Fibroblast of gingiva (primary cell): ENCODE data around the gene SQOR.

Experiments used
- DNase-seq: peaks from one replicate; pipeline ENCODE4 v3.0.0-alpha.2; 2011; ENCODE audit warnings: low read depth

Gene SQOR

GRCh38 chr15:45634432-45635190, at the start of gene SQOR:
Gene SQOR, plus strand, starts transcription at chr15:45635029. Its CDS starts 23,895 bp downstream, at chr15:45658924.
- peak; percentile 88 for DNase-seq

- DNase-seq = no peak
Measured at GRCh38 chr15:45585069-45585791, 49.6 kb upstream of the SQOR start.

DNA sequence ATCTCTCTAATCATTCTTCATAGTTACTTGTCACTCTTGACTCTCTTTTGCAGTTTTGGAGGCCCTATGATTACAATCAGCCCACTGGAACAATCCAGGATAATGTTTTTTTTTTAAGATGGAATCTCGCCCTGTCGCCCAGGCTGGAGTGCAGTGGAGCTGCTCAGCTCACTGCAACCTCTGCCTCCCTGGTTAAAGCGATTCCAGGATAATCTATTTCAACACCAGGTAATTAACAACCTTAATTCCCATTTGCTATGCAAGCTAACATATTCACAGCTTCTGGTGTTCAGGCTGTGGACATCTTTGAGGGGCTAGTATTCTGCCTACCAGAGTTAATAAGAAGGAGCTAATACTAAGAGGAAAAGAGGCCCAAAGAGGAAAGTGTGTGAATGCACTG, 48.7 kb upstream of the SQOR start:
- DNase-seq = no peak

DNA sequence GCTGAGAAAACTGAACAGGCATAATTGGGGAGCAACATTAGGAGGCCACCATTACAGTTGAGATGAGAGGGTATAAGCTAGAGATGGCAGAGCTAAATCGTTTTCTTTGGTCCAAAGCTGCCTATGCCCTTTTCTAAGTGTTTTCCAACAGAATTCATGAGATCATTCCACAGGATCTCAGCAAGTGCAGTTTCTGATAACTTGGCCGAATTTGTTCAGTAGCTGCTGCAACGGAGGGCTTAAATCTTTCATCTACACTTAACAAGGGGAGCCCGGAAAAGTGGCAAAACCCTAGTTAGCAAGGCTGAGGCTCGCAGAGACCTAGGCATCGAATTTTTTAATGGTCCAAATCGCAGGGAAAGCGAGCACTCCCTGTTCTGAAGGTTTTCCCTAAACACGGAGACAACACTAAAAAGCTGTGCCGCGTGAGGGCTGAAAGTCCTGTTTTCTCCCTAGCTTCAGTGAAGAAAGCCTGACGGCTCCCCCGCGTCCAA, 48.2 kb upstream of the SQOR start:
- no peak for DNase-seq

DNA sequence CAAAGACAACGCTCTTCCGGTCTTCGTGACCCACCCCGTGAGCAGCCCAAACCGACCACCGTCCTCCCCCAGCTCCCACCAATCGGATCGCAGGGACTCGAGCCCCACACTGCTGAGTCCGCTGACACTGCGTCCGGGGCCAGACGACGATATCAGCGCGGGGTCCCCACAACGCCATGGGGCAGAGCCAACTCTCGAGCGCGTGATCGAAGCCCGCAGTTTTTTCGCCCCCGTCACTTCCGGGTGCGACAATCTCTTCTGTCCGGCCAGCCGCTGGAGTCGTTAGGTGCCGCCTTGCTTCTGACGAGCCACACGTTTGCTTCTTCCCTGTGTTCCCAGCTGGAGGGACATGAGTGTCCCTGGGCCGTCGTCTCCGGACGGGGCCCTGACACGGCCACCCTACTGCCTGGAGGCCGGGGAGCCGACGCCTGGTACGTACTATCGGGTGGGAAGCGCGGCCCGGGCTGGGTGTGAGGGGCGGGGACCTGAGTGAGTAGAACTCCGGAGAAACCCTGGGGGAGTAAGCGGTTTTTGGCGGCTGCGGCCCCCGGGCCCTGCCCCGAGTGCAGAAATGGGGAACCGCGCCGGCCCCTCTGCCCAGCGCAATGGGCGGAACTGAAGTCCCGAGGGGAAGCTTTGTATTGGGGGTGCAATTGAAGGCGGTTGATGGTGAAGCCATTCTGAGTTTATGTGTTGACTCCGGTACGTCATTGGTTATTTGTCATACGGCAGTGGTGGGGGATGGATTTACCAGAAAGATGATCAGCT, 47.5 kb upstream of the SQOR start, which contains the start of gene BLOC1S6:
Gene BLOC1S6, plus strand, starts transcription at position 285 of the 768 bp plus-strand sequence. Its CDS starts 65 bp downstream, at position 350.
- DNase-seq = peak; percentile 90

GRCh38 chr15:45587863-45588170, 47.0 kb upstream of the SQOR start:
- DNase-seq = no peak

GRCh38 chr15:45588219-45588875, 46.5 kb upstream of the SQOR start:
- DNase-seq = no peak

DNA sequence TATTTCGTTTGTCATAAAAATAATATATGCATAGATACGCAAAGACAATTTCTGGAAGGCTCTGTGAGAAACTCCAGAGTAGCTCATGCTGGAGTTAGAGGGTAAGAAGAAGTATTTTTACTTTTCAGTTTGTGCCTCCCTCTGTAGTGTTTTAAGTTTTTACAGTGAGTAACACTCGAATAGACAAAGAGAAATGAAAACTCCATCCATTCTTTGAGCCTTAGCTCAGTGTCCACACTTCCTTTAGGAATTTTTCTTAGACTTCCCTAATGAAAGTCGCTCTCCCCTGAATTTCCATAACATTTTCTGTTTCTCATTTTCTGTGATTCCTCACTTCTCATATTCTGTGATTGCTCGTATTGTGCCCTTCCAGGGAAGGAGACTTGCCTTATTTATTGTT, 45.6 kb upstream of the SQOR start:
- DNase-seq = no peak

- DNase-seq = no peak
Measured at GRCh38 chr15:45594319-45594718, 40.5 kb upstream of the SQOR start.

- DNase-seq = no peak
Measured at GRCh38 chr15:45594835-45595530, 39.8 kb upstream of the SQOR start.

DNA sequence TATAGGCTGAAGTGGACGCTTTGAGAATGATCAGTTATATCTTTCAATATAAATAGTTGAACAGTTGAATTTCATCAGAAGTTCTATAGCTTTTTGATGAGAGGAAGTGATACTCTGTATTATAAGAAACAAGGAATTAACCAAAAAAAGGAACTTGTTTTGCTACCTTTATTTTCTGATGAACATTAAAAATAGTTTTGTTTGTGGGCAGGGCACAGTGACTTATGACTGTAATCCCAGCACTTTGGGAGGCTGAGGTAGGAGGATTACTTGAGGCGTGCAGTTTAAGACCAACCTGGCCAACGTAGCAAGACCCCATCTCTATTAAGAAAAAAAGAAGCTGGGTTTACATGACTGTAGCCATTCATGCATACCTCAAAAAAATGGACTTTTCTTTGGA, 30.9 kb upstream of the SQOR start:
- DNase-seq = no peak

DNA sequence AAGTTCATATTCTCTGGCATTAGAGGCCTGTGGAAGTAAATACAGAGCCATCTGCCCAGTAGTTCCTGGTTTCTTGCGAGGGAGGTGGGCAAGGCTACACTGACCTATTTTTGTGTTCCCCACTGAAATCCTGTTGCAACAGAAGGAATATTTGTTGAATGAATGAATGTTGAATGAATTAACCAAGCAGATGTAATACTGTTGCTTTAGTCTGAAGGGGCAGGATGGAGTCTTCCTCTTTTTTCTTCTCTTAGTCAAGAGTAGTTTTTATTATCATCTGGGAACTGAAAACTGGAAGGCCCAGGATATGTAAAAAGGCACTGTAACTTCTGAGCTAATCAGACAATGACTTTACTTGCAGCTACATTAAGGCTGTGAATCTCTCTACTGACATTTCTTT, 30.5 kb upstream of the SQOR start:
- DNase-seq = peak; percentile 8

DNA sequence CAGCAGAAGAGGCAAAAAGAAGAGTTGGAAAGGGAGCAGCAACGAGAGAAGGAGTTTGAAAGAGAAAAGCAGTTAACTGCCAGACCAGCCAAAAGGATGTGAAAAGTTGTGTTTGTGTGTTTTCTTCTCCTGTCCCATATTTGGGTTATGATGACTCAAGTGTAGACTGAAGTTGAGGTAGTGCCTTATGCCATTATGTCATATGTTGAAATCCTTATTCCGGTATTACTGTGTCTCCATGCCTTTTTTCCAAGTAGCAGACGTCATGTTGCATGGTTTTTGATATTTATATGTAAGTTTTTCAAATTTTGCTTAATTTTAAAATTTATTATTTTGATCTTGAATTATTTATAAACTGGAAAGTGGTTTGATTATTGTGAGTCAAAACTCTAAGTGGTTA, 28.4 kb upstream of the SQOR start:
- no peak for DNase-seq

DNA sequence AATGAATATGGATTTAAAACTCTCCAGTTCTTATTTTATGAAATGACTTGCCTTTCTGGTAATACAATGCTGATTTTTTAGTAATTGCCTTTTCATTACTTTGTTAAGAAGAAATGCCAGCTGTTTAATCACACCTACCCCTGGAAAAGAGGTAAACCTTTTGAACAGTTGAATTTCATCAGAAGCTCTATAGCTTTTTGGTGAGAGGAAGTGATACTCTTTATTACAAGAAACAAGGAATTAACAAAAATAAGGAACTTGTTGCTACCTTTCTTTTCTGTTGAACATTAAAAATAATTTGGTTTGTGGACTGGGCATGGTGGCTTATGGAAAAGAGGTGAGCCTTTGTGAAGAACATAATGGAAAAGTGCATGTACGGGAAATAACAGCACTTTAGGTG, 28.0 kb upstream of the SQOR start:
- DNase-seq = no peak

GRCh38 chr15:45611305-45611704, 23.5 kb upstream of the SQOR start:
- no peak for DNase-seq

- peak; percentile 11 for DNase-seq
Measured at GRCh38 chr15:45612790-45613415, 21.9 kb upstream of the SQOR start.

DNA sequence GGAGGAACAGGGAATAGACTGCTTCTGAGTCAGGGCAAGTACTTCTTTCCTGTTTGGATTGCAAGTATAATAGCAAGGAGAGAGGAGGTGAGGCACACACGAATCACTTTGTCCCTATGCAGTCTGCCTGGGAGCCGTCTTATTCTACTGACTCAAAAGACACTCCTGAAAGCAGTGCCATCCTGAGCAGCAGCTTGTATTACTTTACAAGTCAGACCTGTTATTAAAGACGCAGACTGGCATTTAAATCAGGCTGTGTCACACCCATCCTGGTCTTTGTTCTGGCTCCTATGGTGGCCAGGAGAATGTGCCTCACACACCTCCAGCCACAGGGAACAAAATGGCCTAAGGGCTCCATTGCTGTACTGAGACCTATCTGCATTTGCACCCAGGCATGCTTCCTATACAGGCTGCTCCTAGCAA, 17.9 kb upstream of the SQOR start:
- no peak for DNase-seq

GRCh38 chr15:45618813-45619212, 16.0 kb upstream of the SQOR start:
- DNase-seq = no peak

DNA sequence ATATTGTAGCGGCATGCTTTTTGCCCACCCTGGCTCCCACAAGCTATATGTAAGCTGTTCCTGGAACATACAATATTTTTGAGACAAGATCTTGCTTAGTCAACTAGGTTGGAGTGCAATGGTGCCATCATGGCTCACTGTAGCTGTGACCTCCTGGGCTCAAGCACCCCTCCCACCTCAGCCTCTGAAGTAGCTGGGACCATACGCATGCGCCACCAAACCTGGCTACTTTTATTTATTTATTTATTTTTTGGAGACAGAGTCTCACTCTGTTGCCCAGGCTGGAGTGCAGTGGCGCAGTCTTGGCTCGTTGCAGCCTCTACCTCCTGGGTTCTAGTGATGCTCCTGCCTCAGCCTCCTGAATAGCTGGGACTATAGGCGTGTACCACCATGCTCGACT, 6.7 kb upstream of the SQOR start:
- DNase-seq = no peak

DNA sequence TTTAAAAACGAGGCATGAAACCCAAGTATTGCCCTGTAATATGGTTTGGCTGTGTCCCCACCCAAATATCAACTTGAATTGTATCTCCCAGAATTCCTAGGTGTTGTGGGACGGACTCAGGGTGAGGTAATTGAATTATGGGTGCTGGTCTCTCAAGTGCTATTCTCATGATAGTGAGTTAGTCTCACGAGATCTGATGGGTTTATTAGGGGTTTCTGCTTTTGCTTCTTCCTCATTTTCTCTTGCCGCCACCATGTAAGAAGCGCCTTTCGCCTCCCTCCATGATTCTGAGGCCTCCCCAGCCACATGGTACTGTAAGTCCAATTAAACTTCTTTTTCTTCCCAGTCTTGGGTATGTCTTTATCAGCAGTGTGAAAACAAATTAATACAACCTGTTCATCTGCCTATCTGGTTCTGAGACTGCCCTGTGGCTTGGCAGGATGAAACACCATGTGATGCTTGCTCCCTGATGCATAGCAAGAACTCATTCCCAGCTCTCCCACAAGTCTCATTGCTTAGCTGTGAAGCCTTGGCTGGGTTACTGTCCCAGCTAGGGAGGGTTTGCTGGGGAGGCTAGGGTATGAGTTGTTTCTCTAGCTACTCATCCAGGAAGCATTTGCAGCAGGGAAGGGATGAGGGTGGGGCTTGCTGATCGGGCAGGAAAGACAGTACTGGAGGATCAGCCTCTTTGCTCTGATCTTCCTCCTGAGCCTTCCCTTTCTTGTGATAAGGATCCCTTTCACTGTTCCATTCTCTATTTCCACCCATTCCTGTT, 3.7 kb upstream of the SQOR start:
- DNase-seq = peak; percentile 88
